Left cardiac atrium (tissue), 4 donors: ENCODE results near the gene THRB. TPM values are rescaled to one million over a fixed set of nuclear protein-coding genes. Genes with fewer than 3 reads are reported as not detected.

Experiments used
- ATAC-seq, 2 donors: fragments of 200-7000 bp; cut with Tn5 transposase; one replicate each; pipeline ENCODE4 v1.9.1; 2020; ENCODE audit warnings: mild to moderate bottlenecking in 2 of 2, moderate library complexity in 2 of 2
- DNase-seq: peaks from one replicate; pipeline ENCODE4 v3.0.0-alpha.2; 2020
- intact Hi-C, 2 donors: fragments of 100-400 bp; cut with DNase I; formaldehyde crosslinking; loops; one replicate each; pipeline versions ENCODE4 v1.14.1 to v1.15.1; 2022 to 2023
- total RNA-seq, 2 donors: library from RNA; stranded (reverse); fragmentation: NEBNext Ultra II Directional; extraction: Animal tissue kit (Norgen Biotek cat#: 25700); gene quantifications; one replicate each; pipeline ENCODE4 v1.2.1, GENCODE V29; 2021
- donor health status: DM: no; HTN: yes; CAD: no.
- donor health status: DM: no; HTN: yes; CAD: no; lungs with severe emphysema.
- donor health status: DM: yes; HTN: yes; CAD: no.
- donor health status: Dilated cardiomyopathy.

Gene THRB
- total RNA-seq, 2 donors from 2014 or later = 8.3 to 15.4 TPM

- intact Hi-C loops = no loop called here
Measured at GRCh38 chr3:24160424-24161095, 334.1 kb downstream of the THRB start.

GRCh38 chr3:24158761-24159454, 335.7 kb downstream of the THRB start:
- no peak for DNase-seq
- intact Hi-C loops = no loop called here
- ATAC-seq = no peak

More at GRCh38 chr3:24160424-24161095, 334.1 kb downstream of the THRB start:
- DNase-seq (peak; percentile 25), ATAC-seq (peak in 1 of 2 donors; percentile 44)

- intact Hi-C loops = no loop called here
- ATAC-seq = no peak
- DNase-seq = no peak
Measured at GRCh38 chr3:24157106-24157505, 337.5 kb downstream of the THRB start.

DNA sequence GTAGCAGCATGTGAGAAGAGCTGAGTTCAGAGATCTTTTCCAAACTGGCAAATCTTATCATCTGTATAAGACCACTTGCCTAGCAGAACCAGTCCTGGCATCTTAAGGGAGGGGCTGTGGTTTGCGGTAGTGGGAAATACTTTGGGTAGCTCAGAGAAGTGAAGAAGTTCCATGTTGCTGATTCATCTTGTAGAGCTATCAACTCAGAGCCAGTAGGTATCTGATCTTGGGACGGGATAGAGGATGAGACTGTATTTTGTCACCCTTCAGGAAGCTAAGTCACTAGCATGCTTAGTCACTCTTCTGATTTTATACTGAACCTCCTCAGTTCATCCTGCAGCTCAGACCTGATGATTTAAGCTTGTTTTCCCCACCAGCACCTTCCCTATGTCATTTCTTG, 338.2 kb downstream of the THRB start:
- ATAC-seq (no peak), DNase-seq (no peak)
- intact Hi-C loops = no loop called here

- ATAC-seq (no peak), DNase-seq (no peak)
- intact Hi-C loops = no loop called here
Measured at GRCh38 chr3:24155276-24155675, 339.4 kb downstream of the THRB start.

GRCh38 chr3:24154781-24155180, 339.9 kb downstream of the THRB start:
- ATAC-seq (no peak), DNase-seq (no peak)
- intact Hi-C loops = no loop called here

GRCh38 chr3:24154013-24154695, 340.5 kb downstream of the THRB start:
- intact Hi-C loops = no loop called here
- ATAC-seq (no peak), DNase-seq (no peak)

- no peak for DNase-seq
- intact Hi-C loops = no loop called here
- peak; percentile 54 to 70 for ATAC-seq
Measured at GRCh38 chr3:24151594-24151993, 343.1 kb downstream of the THRB start.

GRCh38 chr3:24149032-24149431, 345.6 kb downstream of the THRB start:
- intact Hi-C loops = no loop called here
- DNase-seq (no peak), ATAC-seq (no peak)

DNA sequence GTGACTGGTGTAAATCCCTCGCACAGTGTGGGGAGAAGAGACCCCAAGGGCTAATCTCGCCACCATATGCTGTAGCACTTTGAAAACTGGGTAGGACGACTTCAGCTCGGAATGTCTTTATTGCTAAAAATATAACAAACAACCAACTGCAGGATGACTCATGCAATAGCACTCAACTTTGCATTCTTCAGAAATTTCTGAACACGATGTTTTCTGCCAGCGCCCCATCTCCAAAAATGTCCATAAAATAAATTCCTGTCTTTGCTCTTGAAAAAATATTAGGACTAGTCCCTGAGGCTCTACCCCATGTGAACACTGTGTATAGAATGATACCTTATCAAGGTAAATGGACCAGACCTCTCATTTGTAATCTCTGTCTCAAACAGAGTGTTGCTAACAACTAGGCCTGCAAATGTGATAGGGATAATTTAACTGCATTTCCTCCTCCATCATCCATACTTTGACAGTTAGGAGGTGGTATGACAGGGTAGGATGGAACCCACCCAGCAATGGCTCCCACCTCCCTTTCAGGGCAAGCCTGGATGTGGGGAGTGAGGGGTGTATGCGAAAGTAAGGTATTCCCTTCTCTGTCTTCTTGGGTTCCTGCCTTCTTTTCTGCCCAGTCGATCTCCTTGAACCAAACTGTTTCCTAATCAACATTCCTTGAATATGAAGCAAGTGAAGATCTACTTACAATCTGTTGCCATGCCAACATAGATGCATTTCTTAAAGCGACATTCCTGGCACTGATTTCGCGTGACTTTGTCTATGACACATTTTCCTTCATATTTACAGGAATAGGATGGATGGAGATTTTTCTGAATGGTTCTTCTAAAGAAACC, 348.4 kb downstream of the THRB start:
- intact Hi-C loops = no loop called here
- DNase-seq = no peak

GRCh38 chr3:24145481-24145880, 349.2 kb downstream of the THRB start:
- DNase-seq = no peak
- intact Hi-C loops = no loop called here
- peak in 1 of 2 donors; percentile 14 for ATAC-seq

More for the DNA sequence above, 348.4 kb downstream of the THRB start:
- peak; percentile 62 to 80 for ATAC-seq

GRCh38 chr3:24142127-24142526, 352.5 kb downstream of the THRB start:
- DNase-seq = no peak
- ATAC-seq = no peak
- intact Hi-C loops = no loop called here

DNA sequence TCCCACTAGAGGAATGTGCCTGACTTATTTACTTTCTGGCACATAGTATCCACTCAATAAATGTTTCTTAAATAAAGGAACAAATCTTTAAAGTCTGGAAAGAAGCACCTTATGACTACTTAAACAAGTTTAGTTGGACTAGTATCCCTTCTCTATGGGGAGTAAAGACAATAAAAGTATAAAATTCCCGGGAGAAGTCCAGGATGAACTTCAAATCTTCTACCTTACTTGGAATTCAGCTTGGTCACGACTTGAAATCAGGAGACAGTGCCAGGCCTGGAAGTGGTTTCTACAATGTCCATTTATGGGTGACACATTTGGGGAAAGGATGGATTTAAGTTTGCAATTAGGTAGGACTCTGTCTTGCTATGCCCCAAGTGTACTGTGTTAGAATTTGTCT, 353.1 kb downstream of the THRB start:
- no peak for DNase-seq
- intact Hi-C loops = no loop called here
- no peak for ATAC-seq

DNA sequence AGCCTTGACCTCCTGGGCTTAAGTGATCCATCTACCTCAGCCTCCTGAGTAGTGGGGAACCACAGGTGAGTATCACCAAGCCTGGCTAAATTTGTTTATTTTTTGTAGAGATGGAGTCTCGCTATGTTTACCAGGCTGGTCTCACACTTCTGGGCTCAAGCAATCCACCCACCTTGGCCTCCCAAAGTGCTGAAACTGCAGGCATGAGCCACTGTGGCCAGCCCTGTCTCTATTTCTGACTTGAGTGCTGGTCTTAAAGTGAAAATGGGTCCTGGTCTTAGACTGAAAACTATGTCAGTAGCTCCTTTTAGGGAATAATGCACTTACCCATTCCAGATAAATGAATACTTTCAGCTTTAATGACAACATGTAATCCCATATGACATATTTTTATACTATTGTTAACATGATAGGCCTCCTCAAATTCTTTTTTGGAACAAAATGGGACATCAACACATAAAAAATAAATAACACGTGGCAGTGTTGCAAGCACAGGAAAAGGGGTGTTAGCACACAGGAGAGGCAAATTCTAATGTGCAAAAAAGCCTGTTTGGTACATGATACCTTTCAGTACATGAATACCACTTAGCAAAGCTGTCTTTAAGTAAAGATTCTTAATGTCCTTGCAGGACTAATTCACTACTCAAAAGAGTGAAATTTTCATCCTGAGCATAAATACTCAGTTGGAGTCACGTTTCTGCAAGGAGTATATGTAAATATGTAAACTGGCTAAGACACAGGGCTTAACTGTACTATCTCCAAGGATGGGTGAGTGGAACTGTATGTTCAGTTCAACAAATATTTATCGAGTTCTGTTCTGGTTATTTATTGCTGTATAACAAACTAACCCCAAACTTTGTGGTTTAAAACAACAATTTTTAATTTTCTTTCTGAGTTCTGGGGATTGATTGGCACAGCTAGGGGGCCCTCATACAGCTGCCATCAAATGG, 354.9 kb downstream of the THRB start:
- DNase-seq = no peak
- no peak for ATAC-seq
- intact Hi-C loops = no loop called here

- DNase-seq (no peak), ATAC-seq (no peak)
- intact Hi-C loops = no loop called here
Measured at GRCh38 chr3:24138876-24139256, 355.8 kb downstream of the THRB start.

- ATAC-seq (peak in 1 of 2 donors; percentile 24), DNase-seq (no peak)
- intact Hi-C loops = no loop called here
Measured at GRCh38 chr3:24137958-24138875, 356.4 kb downstream of the THRB start.

- no peak for ATAC-seq
- no peak for DNase-seq
- intact Hi-C loops = no loop called here
Measured at GRCh38 chr3:24137334-24137733, 357.3 kb downstream of the THRB start.
